Activated CD4-positive, alpha-beta T cell treated with anti-CD3 and anti-CD28 coated beads for 36 hours (primary cell): Measurements from ENCODE around the gene CD3G. TPM values are rescaled to one million over a fixed set of nuclear protein-coding genes. Genes with fewer than 3 reads are reported as not detected.

Experiments used
- ATAC-seq: fragments of 200-7000 bp; cut with Tn5 transposase; one replicate; pipeline ENCODE4 v1.10.0; 2021; ENCODE audit warnings: mild to moderate bottlenecking, moderate library complexity
- CTCF ChIA-PET: fragments of 350-600 bp; sonication (Branson Sonifier 250); formaldehyde crosslinking; loops from one replicate; lab custom pipeline; 2021; ENCODE audit warnings: antibody characterized with exemption; lab: Charles Lee
- POLR2A ChIA-PET: fragments of 350-600 bp; sonication (Branson Sonifier 250); formaldehyde crosslinking; loops from one replicate; lab custom pipeline; 2021; ENCODE audit warnings: antibody characterized with exemption, inconsistent platforms; lab: Charles Lee
- DNase-seq: peaks from one replicate; pipeline ENCODE4 v3.0.0-alpha.2; 2020
- H3K27ac Mint-ChIP-seq: one replicate; pipeline ENCODE4 v1.8.0; 2021; ENCODE audit warnings: mixed read lengths
- H3K27me3 Mint-ChIP-seq: one replicate; pipeline ENCODE4 v1.8.0; 2021; ENCODE audit warnings: mixed read lengths
- H3K36me3 Mint-ChIP-seq: one replicate; pipeline ENCODE4 v1.8.0; 2021; ENCODE audit warnings: low read depth, mixed read lengths
- H3K4me1 Mint-ChIP-seq: one replicate; pipeline ENCODE4 v1.8.0; 2021; ENCODE audit warnings: mixed read lengths
- H3K4me3 Mint-ChIP-seq: one replicate; pipeline ENCODE4 v1.8.0; 2021; ENCODE audit warnings: mild to moderate bottlenecking, moderate library complexity, mixed read lengths
- H3K9me3 Mint-ChIP-seq: one replicate; pipeline ENCODE4 v1.8.0; 2021; ENCODE audit warnings: low read depth, mixed read lengths
- intact Hi-C, 2 experiments: fragments of 100-400 bp; cut with DNase I in 1 of 2; cut with micrococcal nuclease in 1 of 2; formaldehyde crosslinking; loops; one replicate each; pipeline versions ENCODE4 v1.14.2 to v1.15.1; 2022 to 2024; cut with DNase I, micrococcal nuclease
- total RNA-seq, 2 experiments: library from RNA; stranded (reverse); gene quantifications; one replicate each; pipeline ENCODE4 v1.2.3, GENCODE V29; 2021

Gene CD3G
- total RNA-seq, 2 experiments from 2014 or later, result 141 to 146 TPM

DNA sequence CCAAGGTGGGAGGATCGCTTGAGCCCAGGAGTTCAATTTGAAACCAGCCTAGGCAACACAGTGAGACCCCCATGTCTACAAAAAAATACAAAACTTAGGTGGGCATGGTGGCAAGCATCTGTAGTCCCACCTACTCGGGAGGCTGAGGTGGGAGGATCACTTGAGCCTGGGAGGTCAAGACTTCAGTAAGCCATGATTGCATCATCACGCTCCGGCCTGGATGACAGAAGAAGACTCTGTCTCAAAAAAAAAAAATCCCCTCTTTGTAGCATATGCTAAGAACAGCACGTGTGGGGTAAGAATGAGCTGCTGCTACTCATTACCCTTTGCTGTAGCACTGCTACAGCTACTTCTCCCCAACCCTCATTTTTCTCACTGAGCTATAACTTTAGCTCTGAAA lies 29.7 kb downstream of the CD3G start:
- ATAC-seq (no peak), DNase-seq (no peak)
- intact Hi-C loops, result no loop called here
- H3K4me1 Mint-ChIP-seq, result peaks cover 8% of the 10 kb centered on the region
- peak overlapping the region; percentile 4 for H3K27ac Mint-ChIP-seq
- no peaks in the 10 kb centered on the region for H3K9me3 Mint-ChIP-seq
- no peak overlapping the region for H3K4me3 Mint-ChIP-seq
- CTCF ChIA-PET, result interaction anchor here (0.6 to 2.6 kb wide), 3 partner anchors 34 to 202 kb away, joined by 3 to 8 read pairs (median 6); no protein-coding TSS in a partner anchor
- peaks cover 66% of the 10 kb centered on the region for H3K36me3 Mint-ChIP-seq
- POLR2A ChIA-PET, result interaction anchor here (0.6 kb wide), 2 partner anchors 16 to 148 kb away, joined by 3 to 5 read pairs; no protein-coding TSS in a partner anchor
- H3K27me3 Mint-ChIP-seq, result no peaks in the 10 kb centered on the region

DNA sequence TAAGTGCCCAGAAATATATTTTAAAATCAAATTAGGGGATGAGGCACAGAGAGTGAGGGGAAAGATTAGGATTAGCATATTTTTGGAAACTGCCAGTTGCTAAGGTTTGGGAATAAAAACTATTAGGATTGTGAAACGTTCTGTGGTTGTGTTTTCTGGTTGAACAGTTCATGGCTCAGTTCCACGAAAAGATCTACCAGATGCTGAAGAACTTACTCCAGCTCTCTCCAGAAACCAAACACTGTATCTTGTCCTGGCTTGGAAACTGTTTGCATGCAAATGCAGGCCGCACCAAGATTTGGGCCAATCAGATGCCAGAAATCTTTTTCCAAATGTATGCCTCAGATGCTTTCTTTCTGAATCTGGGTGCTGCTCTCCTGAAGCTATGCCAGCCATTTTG lies 30.6 kb downstream of the CD3G start:
- no peaks in the 10 kb centered on the region for H3K9me3 Mint-ChIP-seq
- ChIA-PET CTCF (no interaction called here), POLR2A (interaction anchor here (0.5 kb wide), 1 partner anchor 150 kb away, joined by 3 read pairs; the partner anchor contains the start of gene JAML)
- H3K36me3 Mint-ChIP-seq, result peaks cover 66% of the 10 kb centered on the region
- peak overlapping the region; percentile 51 for H3K27ac Mint-ChIP-seq
- peaks cover 8% of the 10 kb centered on the region for H3K4me1 Mint-ChIP-seq
- ATAC-seq, result no peak
- no peak overlapping the region for H3K4me3 Mint-ChIP-seq
- no peak for DNase-seq
- H3K27me3 Mint-ChIP-seq, result no peaks in the 10 kb centered on the region
- intact Hi-C loops, result no loop called here

DNA sequence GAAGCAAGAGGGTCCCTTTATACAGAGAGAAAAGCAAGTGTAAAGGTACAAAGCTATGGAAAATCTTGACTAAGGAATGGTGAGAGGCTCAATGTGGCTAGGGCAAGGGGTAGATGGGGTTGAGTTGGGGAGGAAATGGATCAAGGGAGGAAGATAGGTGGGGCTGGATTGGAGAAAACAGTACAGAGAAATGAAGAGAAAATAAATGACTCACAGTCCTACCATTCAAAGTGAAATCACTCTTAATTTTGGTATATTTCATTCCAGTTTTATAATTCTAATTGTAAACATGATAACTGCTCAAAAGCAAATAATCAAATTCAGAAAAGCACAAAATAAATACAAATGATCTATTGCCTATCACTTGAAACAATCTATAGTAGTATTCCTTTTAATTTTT lies 31.8 kb downstream of the CD3G start:
- H3K36me3 Mint-ChIP-seq, result peaks cover 65% of the 10 kb centered on the region
- ChIA-PET POLR2A (no interaction called here), CTCF (interaction anchor here (0.6 kb wide), 1 partner anchor 33 kb away, joined by 4 read pairs; the partner anchor contains the start of gene CD3D)
- peak; percentile 55 for ATAC-seq
- no peaks in the 10 kb centered on the region for H3K9me3 Mint-ChIP-seq
- no peak overlapping the region for H3K4me3 Mint-ChIP-seq
- DNase-seq, result no peak
- peak overlapping the region; percentile 86 for H3K27ac Mint-ChIP-seq
- H3K27me3 Mint-ChIP-seq, result no peaks in the 10 kb centered on the region
- H3K4me1 Mint-ChIP-seq, result peaks cover 8% of the 10 kb centered on the region
- intact Hi-C loops, result no loop called here

DNA sequence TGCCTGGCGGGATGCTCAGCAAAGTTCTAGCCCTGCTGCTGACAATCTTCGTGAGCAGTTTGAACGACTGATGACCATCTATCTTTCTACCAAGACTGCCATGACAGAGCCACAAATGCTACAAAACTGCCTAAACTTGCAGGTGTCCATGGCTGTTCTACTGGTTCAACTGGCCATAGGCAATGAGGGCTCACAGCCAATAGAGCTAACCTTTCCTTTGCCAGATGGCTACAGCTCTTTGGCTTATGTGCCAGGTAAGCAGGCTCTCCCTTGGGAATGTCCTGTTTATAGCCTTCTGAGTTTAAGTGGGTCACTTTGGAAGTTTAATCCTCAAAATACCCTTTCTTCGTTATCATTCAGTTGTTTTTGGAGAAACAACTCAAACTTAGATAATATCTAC lies 35.4 kb downstream of the CD3G start:
- ATAC-seq, result no peak
- POLR2A ChIA-PET, result interaction anchor here (0.6 to 0.8 kb wide), 2 partner anchors 28 to 104 kb away, joined by 3 read pairs; no protein-coding TSS in a partner anchor
- peaks cover 8% of the 10 kb centered on the region for H3K4me1 Mint-ChIP-seq
- H3K9me3 Mint-ChIP-seq, result no peaks in the 10 kb centered on the region
- H3K27ac Mint-ChIP-seq, result no peak overlapping the region
- H3K27me3 Mint-ChIP-seq, result no peaks in the 10 kb centered on the region
- intact Hi-C loops, result no loop called here
- H3K4me3 Mint-ChIP-seq, result no peak overlapping the region
- peaks cover 65% of the 10 kb centered on the region for H3K36me3 Mint-ChIP-seq
- DNase-seq, result no peak
- CTCF ChIA-PET, result interaction anchor here (0.6 to 2.0 kb wide), 4 partner anchors 10 to 208 kb away, joined by 3 to 8 read pairs (median 4); no protein-coding TSS in a partner anchor

DNA sequence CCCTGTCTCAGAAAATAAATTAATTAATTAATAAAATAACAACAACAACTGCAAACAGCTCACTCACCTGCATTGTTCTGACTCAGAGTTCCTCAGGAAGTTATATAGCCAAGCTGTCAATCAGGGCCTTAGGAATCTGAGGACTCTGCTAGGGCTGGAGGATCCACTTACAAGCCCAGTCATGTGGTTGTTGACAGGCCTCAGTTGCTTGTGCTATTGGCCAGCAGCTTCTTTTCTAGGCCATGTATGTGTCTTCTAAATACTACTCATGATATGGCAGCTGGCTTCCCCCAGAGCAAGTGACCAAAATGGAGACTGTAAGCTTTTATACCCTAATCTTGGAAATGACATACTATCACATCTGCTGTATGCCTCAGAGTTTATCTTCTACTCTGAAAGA lies 36.4 kb downstream of the CD3G start:
- POLR2A ChIA-PET, result interaction anchor here (0.8 kb wide), 1 partner anchor 12 kb away, joined by 5 read pairs; no protein-coding TSS in a partner anchor
- H3K9me3 Mint-ChIP-seq, result no peaks in the 10 kb centered on the region
- no peak for ATAC-seq
- peaks cover 7% of the 10 kb centered on the region for H3K4me1 Mint-ChIP-seq
- peaks cover 66% of the 10 kb centered on the region for H3K36me3 Mint-ChIP-seq
- no peaks in the 10 kb centered on the region for H3K27me3 Mint-ChIP-seq
- no peak for DNase-seq
- intact Hi-C loops, result no loop called here
- H3K27ac Mint-ChIP-seq, result no peak overlapping the region
- no peak overlapping the region for H3K4me3 Mint-ChIP-seq
- CTCF ChIA-PET, result interaction anchor here (1.4 to 2.0 kb wide), 2 partner anchors 11 to 16 kb away, joined by 5 to 8 read pairs; no protein-coding TSS in a partner anchor

DNA sequence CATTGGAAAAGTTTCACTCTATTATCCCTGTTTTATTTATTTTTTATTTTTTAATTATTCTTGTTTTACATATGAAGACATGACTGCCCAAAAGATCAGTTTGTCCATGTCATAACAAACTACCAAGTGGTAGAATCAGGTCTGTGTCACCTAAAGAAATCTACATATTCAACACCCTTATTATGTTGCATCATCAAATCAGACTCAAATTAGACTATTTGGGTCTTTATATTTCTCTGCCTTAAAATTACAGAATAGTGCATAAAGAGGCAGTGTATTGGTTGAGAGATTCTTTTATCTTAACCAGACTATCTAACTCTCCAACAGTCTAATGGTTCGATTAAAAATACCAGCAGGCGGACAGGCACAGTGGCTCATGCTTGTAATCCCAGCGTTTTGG lies 38.8 kb downstream of the CD3G start:
- peaks cover 66% of the 10 kb centered on the region for H3K36me3 Mint-ChIP-seq
- ChIA-PET CTCF (interaction anchor here (0.7 to 1.2 kb wide), 3 partner anchors 10 to 184 kb away, joined by 3 read pairs; no protein-coding TSS in a partner anchor), POLR2A (interaction anchor here (0.6 kb wide), 1 partner anchor 188 kb away, joined by 3 read pairs; no protein-coding TSS in a partner anchor)
- no peak for ATAC-seq
- H3K27ac Mint-ChIP-seq, result no peak overlapping the region
- intact Hi-C loops, result no loop called here
- no peak overlapping the region for H3K4me3 Mint-ChIP-seq
- DNase-seq, result no peak
- no peaks in the 10 kb centered on the region for H3K27me3 Mint-ChIP-seq
- no peaks in the 10 kb centered on the region for H3K9me3 Mint-ChIP-seq
- H3K4me1 Mint-ChIP-seq, result no peaks in the 10 kb centered on the region

DNA sequence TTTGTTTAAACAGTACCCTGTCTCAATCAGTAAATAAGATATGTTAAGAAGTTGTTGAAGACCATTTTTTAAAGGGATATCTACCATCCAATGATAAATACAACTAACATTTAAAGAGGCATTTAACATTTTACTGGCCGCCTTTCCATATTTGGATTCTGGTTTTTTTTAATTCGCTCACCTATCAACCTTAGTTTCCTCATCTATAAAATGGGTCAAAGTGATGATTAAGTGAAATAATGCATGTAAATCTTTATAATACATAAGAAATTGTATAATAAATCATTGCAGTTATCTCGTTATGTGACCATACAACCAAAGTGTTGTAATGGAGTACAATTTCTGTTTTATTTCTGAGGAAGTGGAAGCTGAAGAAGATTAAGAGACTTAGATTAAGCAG lies 39.5 kb downstream of the CD3G start:
- peaks cover 64% of the 10 kb centered on the region for H3K36me3 Mint-ChIP-seq
- ChIA-PET CTCF (interaction anchor here (1.1 to 3.3 kb wide), 2 partner anchors 11 to 14 kb away, joined by 3 to 14 read pairs; no protein-coding TSS in a partner anchor), POLR2A (no interaction called here)
- H3K4me3 Mint-ChIP-seq, result no peak overlapping the region
- no peak overlapping the region for H3K27ac Mint-ChIP-seq
- ATAC-seq, result no peak
- no peak for DNase-seq
- H3K27me3 Mint-ChIP-seq, result no peaks in the 10 kb centered on the region
- H3K4me1 Mint-ChIP-seq, result no peaks in the 10 kb centered on the region
- intact Hi-C loops, result no loop called here
- H3K9me3 Mint-ChIP-seq, result no peaks in the 10 kb centered on the region

DNA sequence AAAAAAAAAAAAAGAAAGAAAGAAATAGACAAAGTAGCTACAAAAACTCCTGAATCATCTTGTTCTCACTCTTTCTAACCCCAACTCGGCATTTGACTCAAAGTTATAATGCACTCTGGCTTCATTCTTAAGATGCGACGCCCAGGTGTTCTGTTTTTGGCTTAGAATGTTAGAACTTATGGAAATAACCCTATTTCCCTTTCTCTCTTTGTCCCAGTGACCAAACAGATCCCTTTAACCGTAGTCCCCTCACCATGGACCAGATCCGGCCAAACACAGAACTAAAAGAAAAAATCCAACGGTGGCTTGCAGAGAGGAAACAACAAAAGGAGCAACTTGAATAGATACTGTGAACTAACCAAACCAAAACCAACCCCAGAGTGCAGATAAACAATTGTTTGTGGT lies 52.0 kb downstream of the CD3G start:
- peaks cover 38% of the 10 kb centered on the region for H3K4me1 Mint-ChIP-seq
- ChIA-PET CTCF (interaction anchor here (0.7 to 1.6 kb wide), 3 partner anchors 93 to 175 kb away, joined by 3 to 5 read pairs (median 4); no protein-coding TSS in a partner anchor), POLR2A (interaction anchor here (0.6 to 0.7 kb wide), 2 partner anchors 42 to 153 kb away, joined by 3 to 6 read pairs; no protein-coding TSS in a partner anchor)
- H3K27me3 Mint-ChIP-seq, result no peaks in the 10 kb centered on the region
- intact Hi-C loops, result loop anchor here in 1 of 2 experiments (5.0 kb wide), 1 partner anchor 194 kb away; no protein-coding TSS in a partner anchor
- ATAC-seq (peak; percentile 10), DNase-seq (no peak)
- no peaks in the 10 kb centered on the region for H3K9me3 Mint-ChIP-seq
- H3K36me3 Mint-ChIP-seq, result peaks cover 38% of the 10 kb centered on the region
- peak overlapping the region; percentile 93 for H3K27ac Mint-ChIP-seq
- H3K4me3 Mint-ChIP-seq, result no peak overlapping the region

DNA sequence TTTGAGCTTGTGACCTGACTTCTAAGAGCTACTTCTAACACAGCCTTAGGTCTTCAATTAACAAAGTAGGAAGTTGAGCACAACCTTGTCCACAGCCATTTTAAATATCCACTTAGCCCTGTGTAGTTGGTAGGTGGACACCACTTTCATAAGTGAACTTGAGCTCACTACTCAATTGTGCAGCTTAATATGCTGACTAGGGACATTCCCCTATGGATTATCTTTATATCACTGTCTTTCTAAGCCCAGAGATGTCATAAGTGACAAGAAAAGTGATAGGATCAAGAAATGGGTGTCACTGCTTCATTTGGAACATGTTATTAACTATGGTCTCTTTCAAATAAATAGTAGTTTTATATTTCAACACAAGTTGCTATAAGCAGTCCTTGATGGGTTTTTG lies 53.3 kb downstream of the CD3G start:
- Mint-ChIP-seq H3K27me3 (no peaks in the 10 kb centered on the region), H3K36me3 (peaks cover 40% of the 10 kb centered on the region), H3K9me3 (no peaks in the 10 kb centered on the region), H3K27ac (peak overlapping the region; percentile 100), H3K4me1 (peaks cover 43% of the 10 kb centered on the region), H3K4me3 (no peak overlapping the region)
- ChIA-PET CTCF (interaction anchor here (0.6 to 2.7 kb wide), 14 partner anchors 12 to 197 kb away, joined by 3 to 14 read pairs (median 4); partner anchors contain the start of gene UBE4A), POLR2A (interaction anchor here (0.8 to 1.7 kb wide), 2 partner anchors 38 to 59 kb away, joined by 3 to 8 read pairs; partner anchors contain the start of gene KMT2A)
- DNase-seq (no peak), ATAC-seq (no peak)
- intact Hi-C loops, result loop anchor here in 1 of 2 experiments (5.0 kb wide), 1 partner anchor 195 kb away; no protein-coding TSS in a partner anchor

DNA sequence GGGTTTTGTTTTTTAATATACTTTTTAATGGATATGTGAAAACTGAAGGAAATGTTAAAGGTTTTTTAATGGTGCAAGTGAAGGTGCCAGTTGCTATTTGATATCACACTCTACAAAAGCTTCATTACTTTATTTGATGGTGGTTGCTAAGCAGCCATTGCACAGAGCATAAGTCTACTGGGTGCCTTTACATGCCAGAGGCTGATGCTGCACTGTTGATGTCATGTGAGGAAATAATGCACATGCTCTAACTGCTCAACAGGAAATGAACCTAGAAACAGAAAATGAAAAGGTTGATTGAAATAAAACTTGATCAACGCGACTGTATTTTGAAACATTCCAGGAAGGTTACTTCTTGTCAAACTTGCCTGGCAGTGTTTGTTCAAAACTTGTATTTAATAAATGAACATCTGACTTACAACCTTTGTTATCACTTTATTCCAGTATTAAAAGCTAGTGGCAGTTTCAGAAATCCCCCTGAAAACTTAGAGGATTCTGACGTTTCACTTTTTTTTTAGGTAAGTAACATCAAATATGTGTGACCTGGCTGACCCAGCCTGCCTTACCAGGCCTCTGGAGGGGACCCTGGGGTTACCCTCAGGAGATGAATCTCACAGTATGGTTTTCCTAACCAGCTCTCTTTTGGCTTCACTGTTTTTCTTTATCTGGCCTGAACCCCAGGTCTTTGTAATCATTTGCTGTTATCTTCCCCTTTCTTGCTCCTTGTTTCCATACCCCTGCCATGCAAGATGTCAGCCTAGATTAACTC lies 54.8 kb downstream of the CD3G start:
- Mint-ChIP-seq H3K4me3 (peak overlapping the region; percentile 93), H3K9me3 (no peaks in the 10 kb centered on the region), H3K27me3 (no peaks in the 10 kb centered on the region), H3K4me1 (peaks cover 51% of the 10 kb centered on the region), H3K27ac (peak overlapping the region; percentile 100), H3K36me3 (peaks cover 33% of the 10 kb centered on the region)
- peak; percentile 82 for ATAC-seq
- POLR2A ChIA-PET, result interaction anchor here (0.6 to 1.7 kb wide), 4 partner anchors 36 to 391 kb away, joined by 3 to 8 read pairs (median 4); partner anchors contain the start of gene KMT2A
- peak; percentile 70 for DNase-seq
- CTCF ChIA-PET, result interaction anchor here (0.6 to 2.7 kb wide), 19 partner anchors 14 to 200 kb away, joined by 3 to 14 read pairs (median 4); partner anchors contain the start of gene UBE4A
- intact Hi-C loops, result loop anchor here (1.0 to 5.0 kb wide), 2 partner anchors 90 to 197 kb away; no protein-coding TSS in a partner anchor
